Endodermal cell (in vitro differentiated cells): Measurements from ENCODE around the gene NRXN2. TPM values are rescaled to one million over a fixed set of nuclear protein-coding genes. Genes with fewer than 3 reads are reported as not detected.

Source experiments
- DNase-seq: peaks from one replicate; pipeline ENCODE4 v3.0.0-alpha.2; 2017
- H3K27ac ChIP-seq: 2 replicates; pipeline ENCODE4 v1.5.1; 2013; ENCODE audit warnings: mild to moderate bottlenecking, low read depth, low read length, moderate library complexity
- H3K27me3 ChIP-seq: 2 replicates; pipeline ENCODE4 v1.6.1; 2013; ENCODE audit warnings: mild to moderate bottlenecking, low read length, moderate library complexity; ENCODE audit not compliant: insufficient read depth, control insufficient read depth, poor library complexity, severe bottlenecking
- H3K36me3 ChIP-seq: 2 replicates; pipeline ENCODE4 v1.7.0; 2013; ENCODE audit warnings: mild to moderate bottlenecking, low read length, moderate library complexity; ENCODE audit not compliant: control insufficient read depth, insufficient read depth
- H3K4me1 ChIP-seq: one replicate; pipeline ENCODE4 v1.7.0; 2013; ENCODE audit warnings: low read length; ENCODE audit not compliant: control insufficient read depth, insufficient read depth
- H3K4me3 ChIP-seq: 2 replicates; pipeline ENCODE4 v1.5.1; 2013; ENCODE audit warnings: mild to moderate bottlenecking, low read length, moderate library complexity
- H3K9ac ChIP-seq: 2 replicates; pipeline ENCODE4 v1.6.1; 2013; ENCODE audit warnings: mild to moderate bottlenecking, low read length, moderate library complexity; ENCODE audit not compliant: poor library complexity, severe bottlenecking; ENCODE audit errors: extremely low read depth
- H3K9me3 ChIP-seq: 2 replicates; pipeline ENCODE4 v1.6.1; 2013; ENCODE audit warnings: mild to moderate bottlenecking, low read length, moderate library complexity; ENCODE audit not compliant: control insufficient read depth
- H3K27ac Mint-ChIP-seq: 2 replicates; pipeline ENCODE4 v1.8.0; 2020; ENCODE audit warnings: mixed read lengths
- H3K27me3 Mint-ChIP-seq: 2 replicates; pipeline ENCODE4 v1.8.0; 2021; ENCODE audit warnings: mild to moderate bottlenecking, mixed read lengths; ENCODE audit not compliant: insufficient read depth
- H3K36me3 Mint-ChIP-seq: 2 replicates; pipeline ENCODE4 v1.8.0; 2020; ENCODE audit warnings: low read depth, mixed read lengths
- H3K4me1 Mint-ChIP-seq: 2 replicates; pipeline ENCODE4 v1.8.0; 2020; ENCODE audit warnings: mixed read lengths
- H3K4me3 Mint-ChIP-seq: 2 replicates; pipeline ENCODE4 v1.8.0; 2020; ENCODE audit warnings: mild to moderate bottlenecking, moderate library complexity, mixed read lengths
- H3K9me3 Mint-ChIP-seq: 2 replicates; pipeline ENCODE4 v1.8.0; 2020; ENCODE audit warnings: mild to moderate bottlenecking, mixed read lengths
- WGBS, 2 experiments: methylation state at CpG; one replicate each; pipeline versions ENCODE4 v1.1.5 to v1.1.7; 2013; ENCODE audit warnings: missing lambda C conversion rate in 2 of 2, mixed read lengths in 1 of 2; ENCODE audit not compliant: insufficient coverage in 1 of 2, insufficient read length in 1 of 2; 5-methylcytosine and 5-hydroxymethylcytosine counted together
- total RNA-seq, 2 donors: library from RNA; stranded (reverse); fragmentation: NEBNext Ultra II Directional in 1 of 2; extraction: Animal tissue kit (Norgen Biotek cat#: 25700) in 1 of 2; gene quantifications; 2 replicates in 1 of 2; 3 replicates in 1 of 2; pipeline ENCODE4 v1.2.1, GENCODE V29; 2021
- TF ChIP-seq, protein P1 (sequence below): fragments of 200-600 bp; sonication (generic); conservative IDR thresholded peaks from 2 replicates; pipeline ENCODE4 v1.5.0; 2021; ENCODE audit warnings: antibody characterized with exemption, mild to moderate bottlenecking

Gene NRXN2
- total RNA-seq, 2 donors from 2014 or later, result 1.00 to 1.5 TPM

GRCh38 chr11:64688534-64688982 is 34.4 kb downstream of the NRXN2 start:
- Histone ChIP-seq H3K36me3 (no peaks in the 10 kb centered on the region), H3K9ac (peak overlapping the region; percentile 47), H3K4me3 (peak overlapping the region; percentile 87), H3K9me3 (no peaks in the 10 kb centered on the region), H3K27me3 (peaks cover 24% of the 10 kb centered on the region), H3K27ac (no peak overlapping the region), H3K4me1 (no peaks in the 10 kb centered on the region)
- H3K36me3 Mint-ChIP-seq, result no peaks in the 10 kb centered on the region
- H3K4me1 Mint-ChIP-seq, result peaks cover 3% of the 10 kb centered on the region
- H3K27me3 Mint-ChIP-seq, result peaks cover 62% of the 10 kb centered on the region
- TF ChIP-seq, protein P1, sequence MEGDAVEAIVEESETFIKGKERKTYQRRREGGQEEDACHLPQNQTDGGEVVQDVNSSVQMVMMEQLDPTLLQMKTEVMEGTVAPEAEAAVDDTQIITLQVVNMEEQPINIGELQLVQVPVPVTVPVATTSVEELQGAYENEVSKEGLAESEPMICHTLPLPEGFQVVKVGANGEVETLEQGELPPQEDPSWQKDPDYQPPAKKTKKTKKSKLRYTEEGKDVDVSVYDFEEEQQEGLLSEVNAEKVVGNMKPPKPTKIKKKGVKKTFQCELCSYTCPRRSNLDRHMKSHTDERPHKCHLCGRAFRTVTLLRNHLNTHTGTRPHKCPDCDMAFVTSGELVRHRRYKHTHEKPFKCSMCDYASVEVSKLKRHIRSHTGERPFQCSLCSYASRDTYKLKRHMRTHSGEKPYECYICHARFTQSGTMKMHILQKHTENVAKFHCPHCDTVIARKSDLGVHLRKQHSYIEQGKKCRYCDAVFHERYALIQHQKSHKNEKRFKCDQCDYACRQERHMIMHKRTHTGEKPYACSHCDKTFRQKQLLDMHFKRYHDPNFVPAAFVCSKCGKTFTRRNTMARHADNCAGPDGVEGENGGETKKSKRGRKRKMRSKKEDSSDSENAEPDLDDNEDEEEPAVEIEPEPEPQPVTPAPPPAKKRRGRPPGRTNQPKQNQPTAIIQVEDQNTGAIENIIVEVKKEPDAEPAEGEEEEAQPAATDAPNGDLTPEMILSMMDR, result peak; percentile 99
- peak overlapping the region; percentile 69 for H3K4me3 Mint-ChIP-seq
- DNase-seq, result peak; percentile 99
- WGBS, 2 experiments, result 0% methylated on average over 12 of the region's 13 CpGs
- H3K27ac Mint-ChIP-seq, result peak overlapping the region; percentile 96
- H3K9me3 Mint-ChIP-seq, result no peaks in the 10 kb centered on the region

GRCh38 chr11:64687643-64688533 is 35.1 kb downstream of the NRXN2 start:
- peaks cover 62% of the 10 kb centered on the region for H3K27me3 Mint-ChIP-seq
- H3K9ac ChIP-seq, result no peak overlapping the region
- DNase-seq, result no peak

DNA sequence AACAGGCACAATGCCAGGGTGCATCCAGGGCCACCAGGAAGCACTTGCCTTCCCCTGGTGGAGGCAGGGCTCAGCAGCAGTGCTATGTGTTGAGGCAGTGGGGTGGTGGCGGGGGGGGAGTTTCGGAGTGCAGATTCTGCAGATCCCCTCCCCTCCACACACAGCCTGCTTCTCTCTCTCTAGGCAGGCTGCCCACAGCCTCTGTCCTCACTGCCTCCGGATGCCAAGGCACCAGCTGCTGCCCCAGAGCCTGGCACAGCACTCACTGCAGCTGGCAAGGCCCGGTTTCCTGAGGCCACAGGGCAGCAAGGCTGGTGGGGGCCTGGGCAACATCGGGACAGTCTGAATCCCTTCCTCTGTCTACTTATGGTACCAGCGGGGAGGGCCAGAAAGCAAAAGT is 35.8 kb downstream of the NRXN2 start:
- Mint-ChIP-seq H3K4me1 (peaks cover 3% of the 10 kb centered on the region), H3K9me3 (no peaks in the 10 kb centered on the region), H3K27me3 (peaks cover 61% of the 10 kb centered on the region), H3K4me3 (no peak overlapping the region), H3K36me3 (no peaks in the 10 kb centered on the region), H3K27ac (no peak overlapping the region)
- Histone ChIP-seq H3K9me3 (no peaks in the 10 kb centered on the region), H3K9ac (no peak overlapping the region), H3K4me3 (no peak overlapping the region), H3K27ac (no peak overlapping the region), H3K36me3 (no peaks in the 10 kb centered on the region), H3K27me3 (peaks cover 12% of the 10 kb centered on the region), H3K4me1 (no peaks in the 10 kb centered on the region)
- TF ChIP-seq, protein P1, result no peak
- DNase-seq, result no peak
- 92 to 100% methylated on average over 1 to 5 of the region's 6 CpGs for WGBS, 2 experiments

More at GRCh38 chr11:64687643-64688533, 35.1 kb downstream of the NRXN2 start:
- Histone ChIP-seq H3K4me1 (no peaks in the 10 kb centered on the region), H3K27ac (peak overlapping the region; percentile 22), H3K4me3 (peak overlapping the region; percentile 87), H3K27me3 (peaks cover 18% of the 10 kb centered on the region), H3K9me3 (no peaks in the 10 kb centered on the region), H3K36me3 (no peaks in the 10 kb centered on the region)
- H3K27ac Mint-ChIP-seq, result no peak overlapping the region
- no peaks in the 10 kb centered on the region for H3K36me3 Mint-ChIP-seq
- TF ChIP-seq, protein P1, result no peak
- 75 to 79% methylated on average over 15 to 19 of the region's 19 CpGs for WGBS, 2 experiments
- H3K4me3 Mint-ChIP-seq, result peak overlapping the region; percentile 69
- peaks cover 3% of the 10 kb centered on the region for H3K4me1 Mint-ChIP-seq
- no peaks in the 10 kb centered on the region for H3K9me3 Mint-ChIP-seq
